SKM-1 (cell line): ENCODE measurements around the gene DNAI2.

ENCODE experiments used
- DNase-seq: peaks from one replicate; lab custom pipeline; 2025; ENCODE audit not compliant: unreplicated experiment; lab: John Stamatoyannopoulos, UW

The DNAI2 gene

GRCh38 chr17:74360899-74361229 is 86.8 kb downstream of the DNAI2 start:
- no peak for DNase-seq

GRCh38 chr17:74361230-74362068 is 87.4 kb downstream of the DNAI2 start, which contains the start of gene BTBD17:
TSS of gene BTBD17 (minus strand) at chr17:74361868. CDS start at chr17:74361819, 49 bp downstream.
- no peak for DNase-seq

GRCh38 chr17:74362069-74362405 is 88.0 kb downstream of the DNAI2 start:
- no peak for DNase-seq

GRCh38 chr17:74362810-74363498 is 88.9 kb downstream of the DNAI2 start:
- no peak for DNase-seq
